K562 (cell line): ENCODE data around the gene E2F3. TPM values are rescaled to one million over a fixed set of nuclear protein-coding genes. Genes with fewer than 3 reads are reported as not detected.

Experiments used
- ATF4 ChIP-seq: fragments of 450-650 bp; formaldehyde crosslinking; IDR thresholded peaks from 2 replicates; pipeline ENCODE4 v1.4.0; 2022; ENCODE audit warnings: mild to moderate bottlenecking, moderate library complexity
- CCNT2 ChIP-seq: IDR thresholded peaks from 2 replicates; pipeline ENCODE4 v1.6.1; 2011; ENCODE audit warnings: borderline replicate concordance, low read depth, mild to moderate bottlenecking, moderate library complexity, mixed read lengths, low read length; ENCODE audit not compliant: insufficient read length; ENCODE audit errors: extremely low read depth
- CEBPB ChIP-seq: fragments of 450-650 bp; IDR thresholded peaks from 2 replicates; pipeline ENCODE4 v1.6.1; 2016; ENCODE audit warnings: missing genetic modification characterization, missing compliant biosample characterization
- DNMT1 ChIP-seq: fragments of 450-650 bp; IDR thresholded peaks from 2 replicates; pipeline ENCODE4 v1.6.1; 2016; ENCODE audit warnings: antibody characterized with exemption, mild to moderate bottlenecking
- GABPA ChIP-seq: fragments of 200-800 bp; sonication (Bioruptor generic); conservative IDR thresholded peaks from 2 replicates; pipeline ENCODE4 v1.6.1; 2016; ENCODE audit warnings: low read depth, missing genetic modification characterization, missing compliant biosample characterization
- MAX ChIP-seq: sonication (generic); formaldehyde crosslinking; IDR thresholded peaks from 2 replicates; pipeline ENCODE4 v1.9.0; 2022; ENCODE audit warnings: mild to moderate bottlenecking, missing genetic modification reagents
- MAZ ChIP-seq, 2 experiments: fragments of 450-650 bp in 1 of 2; sonication (generic) in 1 of 2; formaldehyde crosslinking; IDR thresholded peaks in 1 of 2; conservative IDR thresholded peaks in 1 of 2; 2 replicates each; pipeline versions ENCODE4 v1.4.0 to v1.5.0; 2020; ENCODE audit warnings: mild to moderate bottlenecking in 1 of 2, missing genetic modification reagents in 1 of 2
- MNT ChIP-seq, 2 experiments: fragments of 450-650 bp; conservative IDR thresholded peaks; 2 replicates each; pipeline ENCODE4 v1.6.1; 2017; ENCODE audit warnings: mild to moderate bottlenecking in 2 of 2, moderate library complexity in 2 of 2
- NR3C1 ChIP-seq: sonication (generic); formaldehyde crosslinking; IDR thresholded peaks from 2 replicates; pipeline ENCODE4 v1.8.1; 2022; ENCODE audit warnings: missing genetic modification reagents
- PRDM10 ChIP-seq: fragments of 450-650 bp; IDR thresholded peaks from 2 replicates; pipeline ENCODE4 v1.6.1; 2018; ENCODE audit not compliant: partially characterized antibody
- RBBP5 ChIP-seq: fragments of 200-600 bp; sonication (generic); IDR thresholded peaks from 2 replicates; pipeline ENCODE4 v1.6.1; 2012; ENCODE audit warnings: borderline replicate concordance, mild to moderate bottlenecking, low read length, control low read depth, inconsistent platforms; ENCODE audit not compliant: insufficient read depth, poor library complexity, severe bottlenecking
- USF1 ChIP-seq: sonication (generic); formaldehyde crosslinking; IDR thresholded peaks from 2 replicates; pipeline ENCODE4 v1.9.0; 2022; ENCODE audit warnings: mild to moderate bottlenecking, missing genetic modification reagents
- ZNF146 ChIP-seq: IDR thresholded peaks from one replicate; pipeline ENCODE4 v1.6.1; 2018; ENCODE audit warnings: missing compliant biosample characterization; ENCODE audit not compliant: unreplicated experiment
- ZNF239 ChIP-seq: fragments of 250-450 bp; sonication (Bioruptor Pico); IDR thresholded peaks from 2 replicates; pipeline ENCODE4 v1.4.0; 2020; ENCODE audit warnings: mild to moderate bottlenecking
- ZNF274 ChIP-seq: IDR thresholded peaks from 2 replicates; pipeline ENCODE4 v1.6.1; 2011; ENCODE audit warnings: low read depth, mild to moderate bottlenecking, low read length, moderate library complexity, borderline replicate concordance
- ZNF3 ChIP-seq: fragments of 250-450 bp; sonication (Bioruptor Pico); IDR thresholded peaks from 2 replicates; pipeline ENCODE4 v1.5.0; 2021; ENCODE audit warnings: mild to moderate bottlenecking, moderate library complexity
- ZNF444 ChIP-seq: fragments of 250-450 bp; sonication (Bioruptor Pico); IDR thresholded peaks from 2 replicates; pipeline ENCODE4 v1.4.0; 2020; ENCODE audit warnings: mild to moderate bottlenecking, moderate library complexity
- ZNF584 ChIP-seq: fragments of 200-800 bp; sonication (Bioruptor generic); IDR thresholded peaks from 2 replicates; pipeline ENCODE4 v1.6.1; 2016; ENCODE audit warnings: low read depth, mild to moderate bottlenecking, missing genetic modification characterization, missing compliant biosample characterization
- polyA plus RNA-seq, 8 experiments: library from polyadenylated mRNA; depleted of rRNA in 4 of 8; stranded (reverse) in 5 of 8; unstranded in 3 of 8; fragments of >200 nt; fragmentation: Nextera tagmentation in 2 of 8; fragmentation: Illumina TruSeq in 1 of 8; extraction: Ambion mirVana in 2 of 8; extraction: Trizol in 1 of 8; gene quantifications; 2 replicates each; pipeline versions ENCODE4 v1.2.1 to v1.2.3, GENCODE V29; 2011 to 2014; ENCODE audit warnings: inconsistent platforms in 1 of 8, missing spikeins in 1 of 8
- total RNA-seq, 7 experiments: library from RNA; depleted of rRNA in 6 of 7; stranded (reverse); fragments of >200 nt in 6 of 7; fragmentation: Illumina TruSeq in 2 of 7; extraction: Trizol in 2 of 7; gene quantifications; 2 replicates each; pipeline versions ENCODE4 v1.2.1 to v1.2.3, GENCODE V29; 2011 to 2021; ENCODE audit warnings: low replicate concordance in 1 of 7

E2F3 gene
- total and polyA plus RNA-seq, 9 of the 15 experiments (the other 6 are each of a cell fraction or from before 2014, with no cell fraction given): 11.1 to 44.7 (median 27.2) TPM

- TF ChIP-seq MAX (CRISPR knock-in tag) (no peak), MAZ (CRISPR knock-in tag; conservative IDR thresholded peaks at IDR 0.05 in 1 of 2, IDR thresholded peaks at IDR 0.05 in 1 of 2) (no peak), ZNF146 (CRISPR knock-in tag) (no peak), ZNF444 (CRISPR knock-in tag) (no peak), USF1 (no peak), RBBP5 (no peak), CCNT2 (no peak), MNT (conservative IDR thresholded peaks at IDR 0.05) (0 out of 4 replicates have a peak, but pooled peaks of 1 of the 2 experiments have one; percentile 61), PRDM10 (no peak), GABPA (no peak), ZNF584 (CRISPR knock-in tag) (no peak), ZNF3 (no peak), ZNF239 (no peak), NR3C1 (CRISPR knock-in tag) (no peak), CEBPB (tag) (no peak), ZNF274 (no peak), ATF4 (CRISPR knock-in tag) (no peak), DNMT1 (no peak)
Observed at GRCh38 chr6:20409427-20409971, 7.8 kb downstream of the E2F3 start (continued).
